CD4-positive, alpha-beta memory T cell (primary cell): ENCODE measurements around the gene GNA15. TPM values are rescaled to one million over a fixed set of nuclear protein-coding genes. Genes with fewer than 3 reads are reported as not detected.

Experiments
- CTCF ChIA-PET: fragments of 350-600 bp; sonication (Branson Sonifier 250); formaldehyde crosslinking; loops from one replicate; lab custom pipeline; 2021; ENCODE audit warnings: inconsistent platforms; ENCODE audit not compliant: partially characterized antibody; lab: Charles Lee
- POLR2A ChIA-PET: fragments of 350-600 bp; sonication (Branson Sonifier 250); formaldehyde crosslinking; loops from one replicate; lab custom pipeline; 2021; ENCODE audit not compliant: partially characterized antibody; lab: Charles Lee
- DNase-seq, 5 donors: peaks; one replicate each; pipeline versions ENCODE4 v3.0.0 to v3.0.0-alpha.2; 2020 to 2022; ENCODE audit warnings: mixed read lengths in 1 of 5
- H3K27ac ChIP-seq: one replicate; pipeline ENCODE4 v1.7.0; 2013; ENCODE audit warnings: low read depth, low read length
- H3K27me3 ChIP-seq: 2 replicates; pipeline ENCODE4 v1.7.0; 2013; ENCODE audit warnings: mild to moderate bottlenecking, low read length, moderate library complexity; ENCODE audit not compliant: insufficient read depth
- H3K36me3 ChIP-seq: 2 replicates; pipeline ENCODE4 v1.7.0; 2013; ENCODE audit warnings: mild to moderate bottlenecking, low read length, moderate library complexity; ENCODE audit not compliant: insufficient read depth
- H3K4me1 ChIP-seq: 2 replicates; pipeline ENCODE4 v1.7.0; 2013; ENCODE audit warnings: mild to moderate bottlenecking, low read length, moderate library complexity; ENCODE audit not compliant: insufficient read depth
- H3K4me3 ChIP-seq, 2 donors: one replicate each; pipeline ENCODE4 v1.7.0; 2013; ENCODE audit warnings: low read length in 2 of 2, mild to moderate bottlenecking in 1 of 2
- H3K9me3 ChIP-seq, 2 donors: one replicate each; pipeline ENCODE4 v1.7.0; 2013; ENCODE audit warnings: low read length in 2 of 2, control low read depth in 1 of 2; ENCODE audit not compliant: control insufficient read depth in 1 of 2
- H3K27ac Mint-ChIP-seq, 7 donors: one replicate each; pipeline ENCODE4 v1.8.0; 2020 to 2021; ENCODE audit warnings: mixed read lengths in 7 of 7, mild to moderate bottlenecking in 6 of 7, inconsistent platforms in 3 of 7, moderate library complexity in 3 of 7
- H3K27me3 Mint-ChIP-seq, 2 donors: one replicate each; pipeline ENCODE4 v1.8.0; 2020 to 2021; ENCODE audit warnings: mixed read lengths in 2 of 2
- H3K36me3 Mint-ChIP-seq, 2 donors: one replicate each; pipeline ENCODE4 v1.8.0; 2020 to 2021; ENCODE audit warnings: mixed read lengths in 2 of 2, inconsistent platforms in 1 of 2, mild to moderate bottlenecking in 1 of 2
- H3K4me1 Mint-ChIP-seq, 4 donors: one replicate each; pipeline ENCODE4 v1.8.0; 2020 to 2021; ENCODE audit warnings: mixed read lengths in 4 of 4, mild to moderate bottlenecking in 1 of 4
- H3K4me3 Mint-ChIP-seq, 8 donors: one replicate each; pipeline ENCODE4 v1.8.0; 2020 to 2021; ENCODE audit warnings: mixed read lengths in 8 of 8, mild to moderate bottlenecking in 7 of 8, moderate library complexity in 6 of 8, inconsistent platforms in 3 of 8
- H3K9me3 Mint-ChIP-seq, 8 donors: one replicate each; pipeline ENCODE4 v1.8.0; 2020 to 2021; ENCODE audit warnings: mixed read lengths in 8 of 8, mild to moderate bottlenecking in 5 of 8, inconsistent platforms in 3 of 8, moderate library complexity in 1 of 8
- intact Hi-C: fragments of 100-400 bp; cut with micrococcal nuclease; formaldehyde crosslinking; loops from one replicate; pipeline ENCODE4 v1.15.1; 2023
- polyA plus RNA-seq, 2 donors: library from polyadenylated mRNA; unstranded; fragments of 300-500 nt; fragmentation: Illumina TruSeq; gene quantifications; one replicate each; pipeline ENCODE4 v1.2.3, GENCODE V29; 2021
- total RNA-seq, 2 experiments: library from RNA; stranded (reverse); gene quantifications; one replicate each; pipeline ENCODE4 v1.2.3, GENCODE V29; 2021

Gene GNA15
- total and polyA plus RNA-seq, 4 experiments from 2014 or later, result 2.5 to 4.8 (median 3.5) TPM

GRCh38 chr19:3112375-3113099 is 23.3 kb upstream of the GNA15 start:
- CTCF ChIA-PET, result interaction anchor here (1.8 to 13.6 kb wide), 3 partner anchors 37 to 153 kb away, joined by 4 to 375 read pairs (median 6); no protein-coding TSS in a partner anchor
- H3K4me1 Mint-ChIP-seq, result peaks cover 4 to 10% (median 4%) of the 10 kb centered on the region in 4 donors
- no peak for DNase-seq

DNA sequence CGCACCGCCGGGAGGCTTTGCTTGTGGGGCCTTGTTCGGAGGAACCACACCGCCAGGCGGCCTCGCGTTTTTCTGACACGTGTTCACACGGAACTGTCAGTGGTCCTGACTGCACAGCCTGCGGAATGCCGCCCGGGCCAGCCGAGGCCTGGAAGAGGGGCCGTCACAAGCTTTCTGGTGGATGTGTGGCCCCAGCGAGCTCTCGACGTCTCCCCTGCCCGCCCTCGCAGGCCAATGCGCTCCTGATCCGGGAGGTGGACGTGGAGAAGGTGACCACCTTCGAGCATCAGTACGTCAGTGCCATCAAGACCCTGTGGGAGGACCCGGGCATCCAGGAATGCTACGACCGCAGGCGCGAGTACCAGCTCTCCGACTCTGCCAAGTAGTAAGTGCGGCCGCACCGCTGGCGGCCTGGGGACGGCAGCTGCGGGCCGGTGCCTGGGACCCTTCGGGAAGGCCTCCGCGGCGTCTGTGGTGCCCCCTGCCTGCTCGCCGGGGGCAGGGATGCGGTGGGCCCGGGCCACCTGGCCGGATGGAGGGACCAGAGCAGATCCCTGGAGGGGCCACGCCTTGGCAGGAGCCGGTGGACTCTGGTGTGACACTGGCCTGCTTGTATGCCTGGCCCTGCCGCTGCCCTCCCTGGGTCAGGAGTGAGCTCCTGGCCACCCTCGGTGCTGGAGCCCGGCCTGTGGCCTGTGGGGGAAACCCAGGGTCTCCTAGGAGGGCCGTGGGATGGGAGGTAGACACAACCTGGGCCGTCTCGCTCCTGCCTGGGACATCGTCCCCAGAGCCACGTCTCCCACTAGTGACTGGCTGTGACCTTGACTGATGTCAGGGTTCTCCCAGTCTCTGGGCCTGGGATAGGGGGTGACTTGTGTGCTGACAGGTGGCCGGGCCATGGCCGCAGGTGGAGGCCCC is 22.5 kb upstream of the GNA15 start:
- Histone ChIP-seq H3K27me3 (no peaks in the 10 kb centered on the region), H3K27ac (no peak overlapping the region), H3K36me3 (no peaks in the 10 kb centered on the region), H3K9me3 (no peaks in the 10 kb centered on the region), H3K4me1 (peaks cover 5% of the 10 kb centered on the region), H3K4me3 (no peak overlapping the region)
- H3K4me3 Mint-ChIP-seq, result no peak overlapping the region
- intact Hi-C loops, result no loop called here
- H3K4me1 Mint-ChIP-seq, result peaks cover 4 to 10% (median 4%) of the 10 kb centered on the region in 4 donors
- H3K9me3 Mint-ChIP-seq, result no peaks in the 10 kb centered on the region
- no peak overlapping the region for H3K27ac Mint-ChIP-seq
- H3K27me3 Mint-ChIP-seq, result no peaks in the 10 kb centered on the region
- ChIA-PET POLR2A (no interaction called here), CTCF (interaction anchor here (2.0 to 13.6 kb wide), 3 partner anchors 9 to 154 kb away, joined by 6 to 375 read pairs (median 10); no protein-coding TSS in a partner anchor)
- no peak for DNase-seq
- no peaks in the 10 kb centered on the region for H3K36me3 Mint-ChIP-seq

More at GRCh38 chr19:3112375-3113099, 23.3 kb upstream of the GNA15 start:
- Mint-ChIP-seq H3K27ac (no peak overlapping the region), H3K27me3 (no peaks in the 10 kb centered on the region), H3K4me3 (no peak overlapping the region), H3K9me3 (no peaks in the 10 kb centered on the region), H3K36me3 (no peaks in the 10 kb centered on the region)
- POLR2A ChIA-PET, result no interaction called here
- H3K9me3 ChIP-seq, result no peaks in the 10 kb centered on the region
- intact Hi-C loops, result no loop called here
- peaks cover 5% of the 10 kb centered on the region for H3K4me1 ChIP-seq
- no peaks in the 10 kb centered on the region for H3K27me3 ChIP-seq
- H3K27ac ChIP-seq, result no peak overlapping the region
- H3K4me3 ChIP-seq, result no peak overlapping the region
- H3K36me3 ChIP-seq, result no peaks in the 10 kb centered on the region

DNA sequence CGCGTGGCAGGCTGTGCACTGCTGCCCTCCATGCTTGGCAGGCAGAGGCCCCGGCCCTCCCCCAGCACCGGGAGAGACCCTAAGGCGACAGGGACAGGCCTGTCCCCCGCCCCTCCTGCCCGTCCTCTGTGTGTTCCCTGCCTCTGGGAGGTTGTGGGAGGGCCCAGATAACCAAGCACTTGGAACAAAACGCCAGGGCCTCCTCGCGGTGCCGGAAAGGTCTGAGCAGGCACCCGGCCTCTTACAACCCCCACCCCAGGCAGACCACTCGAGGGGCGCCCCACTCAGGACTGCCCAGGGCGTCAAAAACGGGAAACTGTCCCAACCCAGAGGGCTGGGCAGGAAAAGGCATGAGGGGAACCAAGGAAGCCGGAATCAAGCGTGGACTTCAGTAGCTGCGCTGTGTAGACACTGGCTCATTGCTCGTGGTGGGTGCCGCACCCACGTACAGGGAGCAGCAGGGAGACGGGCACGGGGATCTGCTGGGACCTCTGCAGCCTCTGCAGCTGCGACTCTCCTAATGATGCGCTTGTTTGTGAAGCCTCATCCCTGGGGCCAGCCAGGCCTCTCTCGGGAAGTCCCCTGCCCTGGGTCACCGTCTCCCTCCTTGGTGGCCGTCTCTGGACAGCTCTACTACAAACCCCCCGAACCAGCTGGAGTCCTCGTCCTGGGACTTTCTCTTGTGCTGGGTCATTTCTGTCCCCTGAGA is 21.7 kb upstream of the GNA15 start:
- Mint-ChIP-seq H3K9me3 (no peaks in the 10 kb centered on the region), H3K36me3 (no peaks in the 10 kb centered on the region), H3K4me3 (no peak overlapping the region), H3K4me1 (peaks cover 0 to 4% (median 0%) of the 10 kb centered on the region in 4 donors), H3K27me3 (no peaks in the 10 kb centered on the region), H3K27ac (no peak overlapping the region)
- ChIA-PET POLR2A (no interaction called here), CTCF (interaction anchor here (1.2 to 2.1 kb wide), 2 partner anchors 10 to 11 kb away, joined by 4 to 10 read pairs; no protein-coding TSS in a partner anchor)
- Histone ChIP-seq H3K9me3 (no peaks in the 10 kb centered on the region), H3K4me1 (peaks cover under 1% of the 10 kb centered on the region), H3K27ac (no peak overlapping the region), H3K36me3 (no peaks in the 10 kb centered on the region), H3K27me3 (no peaks in the 10 kb centered on the region), H3K4me3 (no peak overlapping the region)
- DNase-seq, result no peak
- intact Hi-C loops, result no loop called here

- H3K4me3 Mint-ChIP-seq, result no peak overlapping the region
- Histone ChIP-seq H3K9me3 (no peaks in the 10 kb centered on the region), H3K4me3 (no peak overlapping the region), H3K4me1 (no peaks in the 10 kb centered on the region), H3K27ac (no peak overlapping the region), H3K27me3 (no peaks in the 10 kb centered on the region), H3K36me3 (no peaks in the 10 kb centered on the region)
- no peak overlapping the region for H3K27ac Mint-ChIP-seq
- no peaks in the 10 kb centered on the region for H3K27me3 Mint-ChIP-seq
- POLR2A ChIA-PET, result no interaction called here
- H3K36me3 Mint-ChIP-seq, result no peaks in the 10 kb centered on the region
- CTCF ChIA-PET, result interaction anchor here (1.2 to 2.1 kb wide), 2 partner anchors 10 to 11 kb away, joined by 4 to 10 read pairs; no protein-coding TSS in a partner anchor
- DNase-seq, result no peak
- intact Hi-C loops, result no loop called here
- peaks cover 0 to 2% (median 0%) of the 10 kb centered on the region in 4 donors for H3K4me1 Mint-ChIP-seq
- no peaks in the 10 kb centered on the region for H3K9me3 Mint-ChIP-seq
Measured at GRCh38 chr19:3114811-3115210, 21.0 kb upstream of the GNA15 start.

DNA sequence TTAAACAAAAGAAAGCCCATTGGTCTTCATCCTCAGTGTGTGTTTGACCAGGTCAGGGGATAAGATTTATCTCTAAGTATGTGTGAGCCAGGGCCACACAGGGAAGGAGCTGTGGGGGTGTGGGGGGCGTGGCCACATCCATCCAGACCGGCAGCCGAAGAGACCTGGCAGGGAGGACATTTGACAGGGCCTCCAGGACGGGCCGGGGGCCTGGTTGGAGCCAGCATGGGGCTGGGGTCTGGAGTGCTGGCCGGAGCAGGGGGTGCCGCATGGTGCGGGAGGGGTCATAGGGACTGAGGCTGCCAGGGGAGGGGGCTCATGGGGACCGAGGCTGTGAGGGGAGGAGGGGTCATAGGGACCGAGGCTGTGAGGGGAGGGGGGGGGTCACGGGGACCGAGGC is 20.4 kb upstream of the GNA15 start:
- Mint-ChIP-seq H3K9me3 (no peaks in the 10 kb centered on the region), H3K4me1 (peaks cover 0 to 2% (median 0%) of the 10 kb centered on the region in 4 donors), H3K4me3 (no peak overlapping the region), H3K27ac (no peak overlapping the region), H3K27me3 (no peaks in the 10 kb centered on the region), H3K36me3 (no peaks in the 10 kb centered on the region)
- Histone ChIP-seq H3K9me3 (no peaks in the 10 kb centered on the region), H3K36me3 (no peaks in the 10 kb centered on the region), H3K4me1 (no peaks in the 10 kb centered on the region), H3K4me3 (no peak overlapping the region), H3K27ac (no peak overlapping the region), H3K27me3 (no peaks in the 10 kb centered on the region)
- DNase-seq, result no peak
- intact Hi-C loops, result no loop called here
- POLR2A ChIA-PET, result no interaction called here
- CTCF ChIA-PET, result interaction anchor here (1.2 to 2.1 kb wide), 2 partner anchors 10 to 11 kb away, joined by 4 to 10 read pairs; no protein-coding TSS in a partner anchor

DNA sequence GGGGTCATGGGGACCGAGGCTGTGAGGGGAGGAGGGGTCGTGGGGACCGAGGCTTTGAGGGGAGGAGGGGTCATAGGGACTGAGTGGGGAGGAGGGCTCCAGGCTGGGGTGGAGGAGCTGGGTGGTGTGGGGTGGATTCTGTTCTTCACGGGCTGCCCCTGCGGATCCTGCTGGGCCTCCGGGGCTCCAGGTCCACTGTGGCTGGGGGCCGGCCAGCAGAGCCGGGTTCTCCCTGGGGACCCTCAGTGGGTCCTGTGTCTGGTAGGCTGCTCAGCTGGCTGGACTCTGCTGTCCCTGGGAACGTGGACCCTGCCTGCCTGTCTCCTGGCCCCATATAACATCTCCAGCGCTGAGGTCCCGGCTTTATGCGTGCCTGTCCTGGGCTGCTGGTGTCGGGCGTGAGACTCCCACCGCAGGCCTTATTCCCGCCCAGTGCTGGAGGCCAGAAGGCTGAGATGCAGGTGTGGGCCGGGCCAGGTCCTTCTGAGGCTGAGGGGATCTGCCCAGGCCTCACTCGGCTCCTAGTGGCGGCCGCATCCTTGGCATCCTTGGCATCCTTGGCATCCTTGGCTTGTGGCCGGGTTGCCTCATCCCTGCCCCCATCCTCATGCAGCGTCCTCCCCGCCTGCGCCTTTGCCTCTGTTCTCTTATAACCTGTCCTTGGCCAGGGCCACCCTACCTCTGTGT is 19.8 kb upstream of the GNA15 start:
- H3K4me1 ChIP-seq, result no peaks in the 10 kb centered on the region
- H3K36me3 ChIP-seq, result no peaks in the 10 kb centered on the region
- no peaks in the 10 kb centered on the region for H3K9me3 ChIP-seq
- Mint-ChIP-seq H3K27me3 (no peaks in the 10 kb centered on the region), H3K4me1 (no peaks in the 10 kb centered on the region), H3K9me3 (no peaks in the 10 kb centered on the region), H3K4me3 (no peak overlapping the region), H3K36me3 (no peaks in the 10 kb centered on the region), H3K27ac (no peak overlapping the region)
- intact Hi-C loops, result no loop called here
- DNase-seq, result no peak
- no peaks in the 10 kb centered on the region for H3K27me3 ChIP-seq
- H3K27ac ChIP-seq, result no peak overlapping the region
- no peak overlapping the region for H3K4me3 ChIP-seq
- POLR2A ChIA-PET, result no interaction called here
- CTCF ChIA-PET, result interaction anchor here (2.1 kb wide), 1 partner anchor 12 kb away, joined by 10 read pairs; no protein-coding TSS in a partner anchor
